ENCODE data around the gene SMS.
"Not testable (repeated sequence)": the region's sequence is repeated elsewhere in the genome, so short reads cannot be mapped to it uniquely, and the experiment has no call there.

Gene SMS

GRCh38 chrX:21939906-21940305 lies 603 bp upstream of the SMS start:
- peak overlapping the region; percentile 73 for H3K9ac ChIP-seq (ENCODE audit: low read depth, low read length)
- H3K4me1 ChIP-seq (ENCODE audit: insufficient read depth, low read length), result peaks cover 28% of the 10 kb centered on the region
- peaks cover 4% of the 10 kb centered on the region; the same call in 1 of the 2 replicates for H3K36me3 ChIP-seq (ENCODE audit: insufficient read depth, low read length)
- no peaks in the 10 kb centered on the region for H3K9me3 ChIP-seq (ENCODE audit: control insufficient read depth, insufficient read depth, low read length)

- peaks cover 4% of the 10 kb centered on the region; the same call in 1 of the 2 replicates for H3K36me3 ChIP-seq (ENCODE audit: insufficient read depth, low read length)
- H3K9ac ChIP-seq (ENCODE audit: low read depth, low read length), result peak overlapping the region; percentile 73; the same call in 1 of the 2 replicates
- no peaks in the 10 kb centered on the region for H3K9me3 ChIP-seq (ENCODE audit: control insufficient read depth, insufficient read depth, low read length)
- H3K4me1 ChIP-seq (ENCODE audit: insufficient read depth, low read length), result peaks cover 60% of the 10 kb centered on the region
These were observed 3.1 kb downstream of the SMS start for GRCh38 chrX:21943460-21944135.

- Histone ChIP-seq H3K9ac (ENCODE audit: low read depth, low read length) (peak overlapping the region; percentile 73; the same call in 1 of the 2 replicates), H3K9me3 (ENCODE audit: control insufficient read depth, insufficient read depth, low read length) (no peaks in the 10 kb centered on the region), H3K4me1 (ENCODE audit: insufficient read depth, low read length) (peaks cover 64% of the 10 kb centered on the region), H3K36me3 (ENCODE audit: insufficient read depth, low read length) (peaks cover 9% of the 10 kb centered on the region; the same call in 1 of the 2 replicates)
These were observed 3.7 kb downstream of the SMS start for GRCh38 chrX:21944136-21944615.

GRCh38 chrX:21946925-21947641 lies 6.6 kb downstream of the SMS start:
- Histone ChIP-seq H3K4me1 (ENCODE audit: insufficient read depth, low read length) (peaks cover 67% of the 10 kb centered on the region), H3K9me3 (ENCODE audit: control insufficient read depth, insufficient read depth, low read length) (no peaks in the 10 kb centered on the region)

GRCh38 chrX:21947671-21948070 lies 7.2 kb downstream of the SMS start:
- Histone ChIP-seq H3K9me3 (ENCODE audit: control insufficient read depth, insufficient read depth, low read length) (no peaks in the 10 kb centered on the region), H3K36me3 (ENCODE audit: insufficient read depth, low read length) (peaks cover 10% of the 10 kb centered on the region; the same call in 1 of the 2 replicates), H3K9ac (ENCODE audit: low read depth, low read length) (peak overlapping the region; percentile 4; the same call in 1 of the 2 replicates), H3K4me1 (ENCODE audit: insufficient read depth, low read length) (peaks cover 73% of the 10 kb centered on the region)

More at GRCh38 chrX:21946925-21947641, 6.6 kb downstream of the SMS start:
- Histone ChIP-seq H3K36me3 (ENCODE audit: insufficient read depth, low read length) (peaks cover 13% of the 10 kb centered on the region; the same call in 1 of the 2 replicates), H3K9ac (ENCODE audit: low read depth, low read length) (peak overlapping the region; percentile 4)

- Histone ChIP-seq H3K9me3 (ENCODE audit: control insufficient read depth, insufficient read depth, low read length) (no peaks in the 10 kb centered on the region), H3K36me3 (ENCODE audit: insufficient read depth, low read length) (peaks cover 12% of the 10 kb centered on the region; the same call in 1 of the 2 replicates), H3K4me1 (ENCODE audit: insufficient read depth, low read length) (peaks cover 76% of the 10 kb centered on the region), H3K9ac (ENCODE audit: low read depth, low read length) (no peak overlapping the region)
These were observed 8.5 kb downstream of the SMS start for GRCh38 chrX:21948897-21949578.

- Histone ChIP-seq H3K9me3 (ENCODE audit: control insufficient read depth, insufficient read depth, low read length) (no peaks in the 10 kb centered on the region), H3K4me1 (ENCODE audit: insufficient read depth, low read length) (peaks cover 76% of the 10 kb centered on the region), H3K36me3 (ENCODE audit: insufficient read depth, low read length) (peaks cover 19% of the 10 kb centered on the region), H3K9ac (ENCODE audit: low read depth, low read length) (no peak overlapping the region)
These were observed 9.2 kb downstream of the SMS start for GRCh38 chrX:21949689-21950088.

- Histone ChIP-seq H3K36me3 (ENCODE audit: insufficient read depth, low read length) (peaks cover 19% of the 10 kb centered on the region), H3K4me1 (ENCODE audit: insufficient read depth, low read length) (peaks cover 71% of the 10 kb centered on the region)
- not testable (repeated sequence) for H3K9ac ChIP-seq (ENCODE audit: low read depth, low read length); H3K9me3 ChIP-seq (ENCODE audit: control insufficient read depth, insufficient read depth, low read length)
These were observed 10.0 kb downstream of the SMS start for GRCh38 chrX:21950557-21950956.

GRCh38 chrX:21952624-21953023 lies 12.1 kb downstream of the SMS start:
- Histone ChIP-seq H3K4me1 (ENCODE audit: insufficient read depth, low read length) (peaks cover 53% of the 10 kb centered on the region), H3K36me3 (ENCODE audit: insufficient read depth, low read length) (peaks cover 19% of the 10 kb centered on the region), H3K9me3 (ENCODE audit: control insufficient read depth, insufficient read depth, low read length) (no peaks in the 10 kb centered on the region), H3K9ac (ENCODE audit: low read depth, low read length) (no peak overlapping the region)

GRCh38 chrX:21953195-21953830 lies 12.8 kb downstream of the SMS start:
- H3K36me3 ChIP-seq (ENCODE audit: insufficient read depth, low read length), result peaks cover 19% of the 10 kb centered on the region
- not testable (repeated sequence) for H3K9ac ChIP-seq (ENCODE audit: low read depth, low read length); H3K9me3 ChIP-seq (ENCODE audit: control insufficient read depth, insufficient read depth, low read length)
- peaks cover 53% of the 10 kb centered on the region for H3K4me1 ChIP-seq (ENCODE audit: insufficient read depth, low read length)

- H3K9ac ChIP-seq (ENCODE audit: low read depth, low read length), result no peak overlapping the region
- H3K36me3 ChIP-seq (ENCODE audit: insufficient read depth, low read length), result peaks cover 9% of the 10 kb centered on the region
- H3K9me3 ChIP-seq (ENCODE audit: control insufficient read depth, insufficient read depth, low read length), result no peaks in the 10 kb centered on the region
- peaks cover 62% of the 10 kb centered on the region for H3K4me1 ChIP-seq (ENCODE audit: insufficient read depth, low read length)
These were observed 15.1 kb downstream of the SMS start for GRCh38 chrX:21955403-21956189.

GRCh38 chrX:21956783-21957182 lies 16.3 kb downstream of the SMS start:
- H3K9ac ChIP-seq (ENCODE audit: low read depth, low read length), result no peak overlapping the region
- peaks cover 9% of the 10 kb centered on the region for H3K36me3 ChIP-seq (ENCODE audit: insufficient read depth, low read length)
- H3K9me3 ChIP-seq (ENCODE audit: control insufficient read depth, insufficient read depth, low read length), result no peaks in the 10 kb centered on the region
- peaks cover 72% of the 10 kb centered on the region for H3K4me1 ChIP-seq (ENCODE audit: insufficient read depth, low read length)

- Histone ChIP-seq H3K4me1 (ENCODE audit: insufficient read depth, low read length) (peaks cover 69% of the 10 kb centered on the region), H3K9ac (ENCODE audit: low read depth, low read length) (no peak overlapping the region), H3K36me3 (ENCODE audit: insufficient read depth, low read length) (peaks cover 7% of the 10 kb centered on the region), H3K9me3 (ENCODE audit: control insufficient read depth, insufficient read depth, low read length) (no peaks in the 10 kb centered on the region)
These were observed 17.7 kb downstream of the SMS start for GRCh38 chrX:21958187-21958586.

Measured in ES-I3 (cell line).